Amniotic stem cell (primary cell): ENCODE measurements around the gene OXGR1.
"Not testable (repeated sequence)": the region's sequence is repeated elsewhere in the genome, so short reads cannot be mapped to it uniquely, and the experiment has no call there.

ENCODE experiments used
- DNase-seq: peaks from one replicate; lab custom pipeline; 2025; lab: John Stamatoyannopoulos, UW

OXGR1 gene

DNA sequence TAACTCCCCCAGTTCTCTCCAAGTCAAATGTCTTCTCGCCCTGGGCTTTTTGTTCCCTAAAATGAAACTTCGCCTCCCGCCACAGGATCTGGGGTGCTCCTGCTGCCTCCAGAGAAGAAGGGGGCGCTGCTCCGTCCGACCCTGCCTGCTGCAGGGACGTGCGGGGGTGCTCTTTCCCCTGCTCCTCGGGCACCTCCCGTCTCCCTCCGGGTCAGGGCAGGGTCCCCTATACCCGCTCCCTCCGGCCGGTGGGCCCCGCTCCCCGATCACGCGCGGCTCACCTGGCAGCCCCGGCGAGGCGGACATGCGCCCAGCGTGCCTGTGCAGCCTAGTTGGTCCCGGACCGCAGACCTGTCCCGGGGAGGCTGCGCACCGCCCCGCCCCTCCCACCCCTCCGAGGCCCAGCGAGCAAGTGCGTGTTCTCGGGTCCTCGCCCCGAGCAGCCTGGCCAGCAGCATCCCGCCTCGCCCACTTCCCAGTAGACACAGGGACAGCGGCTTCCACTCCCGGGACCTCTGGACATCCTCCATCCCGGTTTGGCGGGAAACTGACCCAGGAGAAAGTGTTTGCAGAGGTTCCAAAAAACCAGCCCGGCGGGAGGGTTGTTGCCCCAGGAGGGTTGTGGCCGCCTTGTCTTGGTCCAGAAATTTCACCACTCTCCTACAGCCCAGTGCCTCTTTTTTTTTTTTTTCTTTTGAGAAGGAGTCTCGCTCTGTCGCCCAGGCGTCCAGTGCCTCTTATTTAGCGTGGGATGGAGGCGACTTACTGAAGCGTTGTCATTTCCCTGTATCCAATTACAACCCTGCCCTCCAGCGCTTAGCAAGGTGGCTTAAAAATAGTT lies at the start of gene OXGR1:
Gene OXGR1, minus strand, starts transcription at position 460 of the 841 bp plus-strand sequence. CDS start 6,717 bp downstream, outside the sequence.
- no peak for DNase-seq

GRCh38 chr13:97043302-97043701 lies 49.0 kb upstream of the OXGR1 start:
- no peak for DNase-seq

DNA sequence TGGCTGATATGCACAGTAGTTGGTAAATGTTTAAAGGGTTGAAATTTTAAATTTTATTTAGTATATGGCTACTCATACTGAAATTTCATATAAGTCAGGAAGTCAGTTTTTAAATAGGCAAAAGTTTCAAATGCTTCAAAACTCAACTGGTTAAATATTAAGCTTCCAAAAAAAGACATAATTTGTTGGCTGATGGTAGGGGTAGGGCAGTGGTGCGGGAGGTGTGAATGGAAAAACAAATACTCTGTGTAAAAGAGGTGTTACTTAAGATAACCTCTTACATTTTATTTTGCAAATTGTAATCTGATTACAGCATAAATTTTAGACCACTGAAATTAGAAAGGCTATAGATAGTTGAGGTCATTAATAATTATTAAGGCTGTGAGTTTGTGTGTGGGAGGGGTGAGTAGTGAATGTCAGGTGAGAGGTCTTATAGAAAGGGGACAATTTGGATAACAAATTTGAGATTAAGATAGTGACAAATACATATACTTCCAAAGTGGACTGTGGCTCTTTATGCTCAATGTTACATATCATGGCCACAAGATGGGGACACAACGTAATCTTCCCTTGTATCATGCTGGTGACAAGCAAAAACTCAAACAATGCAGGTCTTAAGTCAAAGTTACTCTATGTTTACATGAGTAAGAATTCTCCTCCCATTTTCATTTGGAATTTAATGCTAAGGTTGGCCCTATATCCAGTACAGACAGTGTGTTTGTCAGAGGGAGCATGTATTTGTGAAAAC lies 36.6 kb upstream of the OXGR1 start:
- no peak for DNase-seq

DNA sequence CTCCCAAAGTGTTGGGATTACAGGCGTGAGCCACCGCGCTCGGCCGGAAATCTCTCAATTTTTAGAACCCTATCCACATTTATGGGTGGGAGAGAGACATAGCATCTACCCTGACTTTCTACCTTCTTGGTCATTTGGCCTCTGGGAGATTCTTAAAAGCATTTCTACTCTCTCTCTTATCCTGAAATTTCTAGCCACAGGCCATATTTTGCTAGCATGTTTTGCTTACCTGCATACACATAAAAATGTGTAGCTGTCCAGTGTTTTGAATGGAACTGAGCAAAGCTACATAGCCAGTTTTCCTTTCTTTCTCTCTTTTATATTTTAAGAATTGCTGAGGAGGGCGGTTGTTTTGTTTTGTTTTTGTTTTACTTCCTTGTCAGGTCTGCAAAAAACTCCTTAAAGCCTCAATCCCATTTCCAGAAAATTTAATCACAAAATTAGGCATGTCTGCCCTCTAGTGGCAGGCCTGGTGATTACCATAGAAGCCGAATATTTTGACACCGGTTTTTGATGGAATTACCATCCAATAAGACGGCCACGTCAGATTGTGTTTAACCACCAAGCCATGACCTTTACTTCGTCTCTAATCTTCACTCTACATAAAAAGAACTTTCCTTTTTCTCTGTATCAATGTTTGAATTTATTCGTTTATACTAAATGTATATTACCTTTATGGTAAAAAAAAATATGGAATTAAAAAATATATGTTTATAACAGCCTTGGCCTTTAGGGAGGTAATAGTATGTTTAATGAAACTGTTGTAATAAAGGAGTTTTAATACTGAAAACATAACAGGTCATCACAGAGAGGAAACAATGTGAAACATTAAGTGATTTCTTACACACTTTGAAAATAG lies 34.4 kb upstream of the OXGR1 start:
- DNase-seq: no peak

- no peak for DNase-seq
Observed at GRCh38 chr13:97027162-97027554, 32.9 kb upstream of the OXGR1 start.

DNA sequence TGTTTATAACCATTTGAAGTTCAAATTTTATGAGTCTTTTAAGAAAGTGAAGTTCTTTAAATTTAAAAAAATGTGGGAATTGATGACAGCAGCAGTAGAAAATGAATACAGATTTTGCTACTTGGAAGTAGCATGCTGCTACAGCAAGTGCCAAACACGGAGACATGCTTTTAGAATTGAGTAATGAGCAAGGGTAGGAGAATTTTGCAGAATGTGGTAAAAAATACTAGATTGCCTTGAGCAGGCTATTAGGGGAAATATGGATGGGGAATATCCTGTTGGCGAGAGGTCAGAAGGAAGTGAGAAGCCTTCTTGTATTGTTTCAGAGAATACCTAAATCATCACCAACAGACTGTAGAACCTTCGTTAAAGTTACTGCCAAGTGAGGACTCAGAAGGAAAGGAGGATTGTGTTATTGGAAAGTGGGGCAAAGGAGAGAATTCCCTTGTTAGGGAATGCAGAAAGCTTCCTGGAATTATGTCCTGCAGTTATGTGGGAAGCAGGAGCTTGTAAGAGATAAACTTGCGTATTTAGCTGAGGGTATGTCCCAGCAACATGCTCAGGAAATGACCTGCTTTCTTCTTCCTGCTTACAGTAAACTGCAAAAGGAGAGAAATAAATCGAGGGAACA lies 32.4 kb upstream of the OXGR1 start:
- DNase-seq: no peak

- not testable (repeated sequence) for DNase-seq
Observed at GRCh38 chr13:97023812-97024211, 29.5 kb upstream of the OXGR1 start.

DNA sequence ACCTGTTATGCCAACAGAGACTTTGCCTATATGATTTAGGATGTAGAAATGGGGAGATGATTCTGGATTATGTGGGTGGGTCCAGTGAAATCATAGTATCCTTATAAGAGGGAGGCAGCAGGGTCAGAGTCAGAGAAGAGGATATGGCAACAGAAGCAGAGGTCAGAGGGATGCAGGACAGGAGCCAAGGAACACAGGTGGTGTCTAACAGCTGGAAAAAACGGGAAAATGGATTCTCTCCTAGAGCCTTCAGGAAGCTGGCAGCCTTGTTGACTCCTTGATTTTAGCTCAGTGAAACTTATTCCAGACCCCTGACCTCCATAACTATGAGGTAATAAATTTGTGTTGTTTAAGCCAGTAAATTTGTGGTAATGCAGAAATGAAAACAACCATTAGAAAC lies 28.8 kb upstream of the OXGR1 start:
- DNase-seq: no peak

GRCh38 chr13:97021241-97021640 lies 27.0 kb upstream of the OXGR1 start:
- DNase-seq: no peak

GRCh38 chr13:97020689-97021240 lies 26.5 kb upstream of the OXGR1 start:
- no peak for DNase-seq

- DNase-seq: no peak
Observed at GRCh38 chr13:97020194-97020593, 25.9 kb upstream of the OXGR1 start.

- no peak for DNase-seq
Observed at GRCh38 chr13:97019236-97019635, 25.0 kb upstream of the OXGR1 start.

GRCh38 chr13:97018029-97018819 lies 23.9 kb upstream of the OXGR1 start:
- no peak for DNase-seq

DNA sequence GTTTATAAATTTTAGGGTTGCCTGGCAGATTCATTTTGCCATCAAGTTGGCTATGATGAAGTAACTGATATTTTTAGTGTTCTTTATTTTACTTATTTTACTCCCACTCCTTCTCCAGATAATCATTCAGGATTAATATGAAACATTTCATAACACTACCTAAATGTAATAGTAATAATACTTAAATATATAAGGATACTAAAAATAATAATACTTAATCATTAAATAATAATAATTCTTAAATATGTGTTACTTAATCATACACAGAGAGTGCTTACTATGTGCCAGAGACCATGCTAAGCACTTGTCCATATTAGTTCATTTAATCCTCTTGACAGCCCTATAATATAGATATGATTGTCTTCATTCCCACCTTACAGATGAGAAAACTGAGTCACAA lies 23.0 kb upstream of the OXGR1 start:
- no peak for DNase-seq

DNA sequence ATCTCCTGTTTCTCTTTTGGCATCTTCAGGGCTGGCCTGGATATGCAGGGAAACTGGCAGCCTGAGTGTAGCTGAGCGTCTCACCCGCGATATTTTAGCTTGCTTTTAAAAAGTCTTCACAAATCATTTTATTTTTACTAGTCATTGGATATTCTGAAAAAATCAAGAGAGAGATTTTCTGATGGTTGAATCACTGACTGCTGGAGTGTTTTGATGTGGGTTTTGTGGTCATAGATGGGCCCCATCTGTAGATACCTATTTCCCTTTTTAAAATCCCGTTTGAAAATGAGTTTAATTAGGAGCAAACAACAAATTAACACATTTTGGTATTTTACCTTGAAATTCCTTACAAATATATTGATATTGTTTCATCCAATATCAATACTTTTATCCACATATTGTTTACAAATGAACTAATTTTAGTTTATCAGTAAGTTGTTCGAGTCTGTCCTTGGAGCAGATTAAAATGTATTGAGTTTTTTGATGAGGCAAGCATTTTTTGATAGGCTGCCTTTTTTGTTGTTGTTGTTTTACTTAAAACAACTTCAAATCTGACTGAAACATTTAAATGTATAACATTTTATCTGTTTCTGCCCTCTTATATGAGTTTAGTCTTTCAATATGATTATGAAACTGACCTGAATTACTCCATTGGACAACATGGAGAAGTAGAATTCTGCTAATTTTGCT lies 21.5 kb upstream of the OXGR1 start:
- DNase-seq: no peak

DNA sequence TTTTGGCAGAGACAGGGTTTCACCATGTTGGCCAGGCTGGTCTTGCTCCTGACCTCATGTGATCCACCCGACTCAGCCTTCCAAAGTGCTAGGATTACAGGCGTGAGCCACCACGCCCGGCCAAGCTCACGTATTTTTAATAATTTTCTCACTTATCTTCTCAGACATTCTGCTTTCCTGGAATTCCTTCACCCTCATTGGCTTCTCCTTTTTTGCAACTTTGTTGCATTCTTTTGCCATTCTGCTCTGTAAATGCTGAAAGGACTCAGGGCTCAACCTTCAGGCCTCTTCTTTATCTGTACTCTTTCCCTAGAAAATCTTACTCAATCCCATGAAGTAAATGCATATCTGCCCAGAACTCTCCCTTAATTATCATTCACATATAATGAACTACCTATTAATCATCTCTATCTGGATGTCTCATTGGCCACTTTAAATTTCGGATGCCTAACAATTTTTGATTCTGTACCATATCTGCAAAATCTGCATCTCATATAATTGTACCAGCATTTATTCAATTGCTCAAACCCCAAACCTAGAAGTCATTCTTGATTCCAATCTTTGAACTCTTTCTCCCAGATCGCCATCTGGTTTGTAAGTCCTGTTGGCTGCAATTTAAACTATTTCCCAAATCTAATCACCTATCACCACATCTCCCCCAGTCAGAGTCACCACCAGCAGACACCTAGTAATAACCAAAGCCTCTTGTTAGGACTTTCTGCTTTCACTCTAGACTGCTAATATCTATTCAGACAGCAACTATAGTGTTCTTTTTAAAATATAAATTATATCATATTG lies 18.2 kb upstream of the OXGR1 start:
- DNase-seq: no peak

DNA sequence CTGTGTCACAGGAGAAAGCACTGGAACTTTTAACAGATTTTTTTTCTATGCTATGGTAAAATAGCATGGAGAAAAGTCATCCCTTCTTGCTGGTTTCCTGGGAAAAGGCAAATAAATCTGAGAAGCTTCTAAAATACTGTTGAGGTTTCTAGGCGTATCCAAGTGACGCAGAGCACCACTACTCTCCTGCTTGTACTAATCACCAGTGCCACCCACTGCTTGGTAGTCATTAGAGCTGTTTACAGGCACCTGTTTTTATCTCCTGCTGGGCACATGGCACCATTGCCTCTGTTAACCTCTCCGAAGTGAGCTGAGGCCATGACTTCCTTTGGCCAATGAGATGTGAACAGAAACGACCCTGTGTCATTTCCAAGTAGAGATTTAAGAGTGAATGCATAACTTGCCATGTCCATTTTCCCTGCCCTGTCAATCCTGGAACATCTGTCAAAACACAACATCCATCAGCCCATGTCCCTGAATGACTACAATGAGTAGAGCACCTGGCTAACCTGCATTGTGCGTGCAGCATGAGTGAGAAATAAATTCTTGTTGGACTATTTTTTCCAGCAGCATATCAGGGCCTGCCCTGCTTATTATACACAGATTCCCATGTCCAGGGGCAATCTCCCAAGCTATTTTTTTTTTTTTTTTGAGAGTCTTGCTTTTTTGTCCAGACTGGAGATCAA lies 17.3 kb upstream of the OXGR1 start:
- DNase-seq: no peak

DNA sequence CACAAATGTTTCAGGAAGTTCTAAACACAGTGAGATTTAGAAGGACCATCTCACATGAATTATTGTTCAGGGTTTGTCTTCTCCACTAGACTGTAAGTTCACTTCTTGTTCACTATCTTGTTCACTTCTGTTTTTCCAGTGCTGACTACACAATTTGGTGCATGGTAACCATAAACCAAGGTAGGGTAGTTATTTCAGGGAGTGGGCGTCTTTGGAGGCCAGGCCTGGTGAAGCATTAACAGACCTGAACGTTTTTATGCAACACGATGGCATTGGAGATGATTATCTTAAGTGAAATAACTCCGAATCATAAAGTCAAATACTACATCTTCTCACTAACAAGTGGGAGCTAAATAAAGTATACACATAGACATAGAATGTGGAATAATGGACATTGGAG lies 14.4 kb upstream of the OXGR1 start:
- DNase-seq: no peak
